Thymus (tissue), 11 donors: ENCODE measurements around the gene GLRX5. TPM values are rescaled to one million over a fixed set of nuclear protein-coding genes. Genes with fewer than 3 reads are reported as not detected.
"Not testable (repeated sequence)": the region's sequence is repeated elsewhere in the genome, so short reads cannot be mapped to it uniquely, and the experiment has no call there.

Experiments
- DNase-seq, 9 donors: peaks; one replicate each; pipeline ENCODE4 v3.0.0-alpha.2; 2013; ENCODE audit warnings: low spot score in 9 of 9, low read depth in 6 of 9, missing footprints in 1 of 9
- H3K27ac ChIP-seq, 2 donors: one replicate each; pipeline ENCODE4 v1.5.1; 2013; ENCODE audit warnings: control low read depth in 1 of 2, low read depth in 1 of 2, low read length in 1 of 2, mild to moderate bottlenecking in 1 of 2, moderate library complexity in 1 of 2
- H3K27me3 ChIP-seq, 2 donors: one replicate each; pipeline ENCODE4 v1.5.1; 2013; ENCODE audit warnings: low read length in 1 of 2; ENCODE audit not compliant: control insufficient read depth in 2 of 2, insufficient read depth in 1 of 2
- H3K36me3 ChIP-seq, 2 donors: one replicate each; pipeline ENCODE4 v1.5.1; 2013; ENCODE audit warnings: low read length in 1 of 2, mild to moderate bottlenecking in 1 of 2, moderate library complexity in 1 of 2; ENCODE audit not compliant: control insufficient read depth in 2 of 2, insufficient read depth in 2 of 2
- H3K4me1 ChIP-seq, 2 donors: one replicate each; pipeline ENCODE4 v1.5.1; 2013; ENCODE audit warnings: low read length in 2 of 2; ENCODE audit not compliant: control insufficient read depth in 2 of 2, insufficient read depth in 2 of 2
- H3K4me3 ChIP-seq, 2 donors: one replicate each; pipeline ENCODE4 v1.5.1; 2013; ENCODE audit warnings: low read length in 2 of 2, control low read depth in 1 of 2, mild to moderate bottlenecking in 1 of 2
- H3K9me3 ChIP-seq, 2 donors: one replicate each; pipeline ENCODE4 v1.5.1; 2013; ENCODE audit warnings: low read length in 1 of 2, mild to moderate bottlenecking in 1 of 2; ENCODE audit not compliant: control insufficient read depth in 2 of 2, insufficient read depth in 1 of 2
- WGBS: extraction: QIAGEN DNeasy Blood & Tissue Kit; methylation state at CpG from one replicate; pipeline ENCODE4 v1.1.7; 2013; 5-methylcytosine and 5-hydroxymethylcytosine counted together
- polyA plus RNA-seq: library from polyadenylated mRNA; stranded (reverse); fragments of 200-250 nt; gene quantifications from one replicate; pipeline ENCODE4 v1.2.3, GENCODE V29; 2013
- total RNA-seq: library from RNA; stranded (reverse); fragments of 120-200 nt; gene quantifications from one replicate; pipeline ENCODE4 v1.2.4, GENCODE V29; 2013
- donor health status: healthy.

The GLRX5 gene
- total and polyA plus RNA-seq, 2 donors, result 44.2 to 51.5 TPM

GRCh38 chr14:95575840-95576473 is 41.1 kb downstream of the GLRX5 start:
- no peak overlapping the region for H3K27ac ChIP-seq
- no peak for DNase-seq
- no peaks in the 10 kb centered on the region for H3K36me3 ChIP-seq
- no peak overlapping the region for H3K4me3 ChIP-seq
- H3K27me3 ChIP-seq, result peaks cover 0 to 2% of the 10 kb centered on the region in 2 donors
- 52% methylated on average over 3 of the region's 3 CpGs for WGBS
- H3K9me3 ChIP-seq, result no peaks in the 10 kb centered on the region
- H3K4me1 ChIP-seq, result no peaks in the 10 kb centered on the region

- Histone ChIP-seq H3K36me3 (no peaks in the 10 kb centered on the region), H3K4me3 (no peak overlapping the region), H3K9me3 (no peaks in the 10 kb centered on the region), H3K27me3 (peaks cover 0 to 2% of the 10 kb centered on the region in 2 donors), H3K4me1 (no peaks in the 10 kb centered on the region), H3K27ac (no peak overlapping the region)
- no peak for DNase-seq
- 81% methylated on average over 12 of the region's 12 CpGs for WGBS
Measured at GRCh38 chr14:95577067-95577800, 42.4 kb downstream of the GLRX5 start.

- Histone ChIP-seq H3K4me3 (no peak overlapping the region), H3K27ac (no peak overlapping the region), H3K4me1 (no peaks in the 10 kb centered on the region), H3K9me3 (no peaks in the 10 kb centered on the region), H3K27me3 (peaks cover 0 to 2% of the 10 kb centered on the region in 2 donors), H3K36me3 (no peaks in the 10 kb centered on the region)
- WGBS, result 7% methylated on average over 3 of the region's 3 CpGs
- DNase-seq, result no peak
Measured at GRCh38 chr14:95577870-95578269, 43.0 kb downstream of the GLRX5 start.

GRCh38 chr14:95583836-95584617 is 49.2 kb downstream of the GLRX5 start:
- not testable (repeated sequence) for H3K27ac ChIP-seq, DNase-seq, H3K4me1 ChIP-seq, H3K9me3 ChIP-seq, H3K4me3 ChIP-seq, H3K27me3 ChIP-seq, H3K36me3 ChIP-seq
- WGBS, result 87% methylated on average over 8 of the region's 8 CpGs

- no peak overlapping the region for H3K4me3 ChIP-seq
- DNase-seq, result no peak
- no peaks in the 10 kb centered on the region for H3K9me3 ChIP-seq
- no peaks in the 10 kb centered on the region for H3K27me3 ChIP-seq
- H3K36me3 ChIP-seq, result no peaks in the 10 kb centered on the region
- no peaks in the 10 kb centered on the region for H3K4me1 ChIP-seq
- H3K27ac ChIP-seq, result no peak overlapping the region
- WGBS, result 92% methylated on average over 6 of the region's 6 CpGs
Measured at GRCh38 chr14:95585953-95586620, 51.2 kb downstream of the GLRX5 start.

GRCh38 chr14:95591182-95591581 is 56.3 kb downstream of the GLRX5 start:
- H3K9me3 ChIP-seq, H3K4me1 ChIP-seq, H3K36me3 ChIP-seq, H3K4me3 ChIP-seq, DNase-seq, H3K27ac ChIP-seq, H3K27me3 ChIP-seq: not testable (repeated sequence)
- 96% methylated on average over 3 of the region's 3 CpGs for WGBS

Other genes starting within 250 kb of the GLRX5 start
- gene CLMN, start 215.1 kb upstream of the GLRX5 start, total RNA-seq, result 0.71 TPM
- 1.9 TPM for gene CLMN, start 215.1 kb upstream of the GLRX5 start, polyA plus RNA-seq
- gene SYNE3, start 18.4 kb upstream of the GLRX5 start, total RNA-seq, result 3.1 TPM
- 1.7 TPM for gene SYNE3, start 18.4 kb upstream of the GLRX5 start, polyA plus RNA-seq
- 0.24 TPM for gene TCL1B, start 151.4 kb downstream of the GLRX5 start, total RNA-seq
- 0.14 TPM for gene TCL1B, start 151.4 kb downstream of the GLRX5 start, polyA plus RNA-seq
- 6.4 TPM for gene TCL1A, start 179.1 kb downstream of the GLRX5 start, total RNA-seq
- gene TCL1A, start 179.1 kb downstream of the GLRX5 start, polyA plus RNA-seq, result 9.5 TPM